Measurements from ENCODE around the gene NPVF. TPM values are rescaled to one million over a fixed set of nuclear protein-coding genes. Genes with fewer than 3 reads are reported as not detected.

The NPVF gene
- total RNA-seq, 2 donors from 2014 or later = not detected

GRCh38 chr7:25239888-25240287, 11.6 kb upstream of the NPVF start:
- ATAC-seq = no peak
- intact Hi-C loops (cut with DNase I) = no loop called here
- no peak for DNase-seq

GRCh38 chr7:25238066-25238725, 9.9 kb upstream of the NPVF start:
- ATAC-seq = no peak
- intact Hi-C loops (cut with DNase I) = no loop called here

GRCh38 chr7:25235471-25235870, 7.2 kb upstream of the NPVF start:
- no peak for ATAC-seq
- intact Hi-C loops (cut with DNase I) = no loop called here

More at GRCh38 chr7:25238066-25238725, 9.9 kb upstream of the NPVF start:
- DNase-seq = no peak

DNA sequence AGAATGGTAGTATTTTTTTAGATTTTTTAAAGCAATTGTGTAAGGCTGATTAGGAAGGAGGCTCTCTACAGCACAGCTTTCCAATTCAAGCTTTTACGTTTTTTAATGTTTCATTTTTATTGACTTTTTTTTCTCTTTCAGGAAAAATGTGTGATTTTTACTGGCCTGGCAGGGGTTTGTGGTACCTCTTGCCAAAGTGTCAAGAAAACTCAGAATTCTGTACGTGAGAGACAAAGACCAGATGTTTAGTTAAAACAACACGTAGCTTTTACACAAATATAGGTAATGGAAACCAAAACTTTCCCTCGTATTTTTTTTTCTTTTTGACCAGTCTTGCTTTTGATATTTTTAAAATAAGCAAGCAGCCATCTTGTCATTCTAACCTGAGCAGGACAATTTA, 6.0 kb upstream of the NPVF start:
- ATAC-seq (no peak), DNase-seq (no peak)
- intact Hi-C loops (cut with DNase I) = no loop called here

More at GRCh38 chr7:25235471-25235870, 7.2 kb upstream of the NPVF start:
- no peak for DNase-seq

GRCh38 chr7:25223206-25223605, 5.1 kb downstream of the NPVF start:
- DNase-seq = no peak
- intact Hi-C loops (cut with DNase I) = no loop called here
- no peak for ATAC-seq

DNA sequence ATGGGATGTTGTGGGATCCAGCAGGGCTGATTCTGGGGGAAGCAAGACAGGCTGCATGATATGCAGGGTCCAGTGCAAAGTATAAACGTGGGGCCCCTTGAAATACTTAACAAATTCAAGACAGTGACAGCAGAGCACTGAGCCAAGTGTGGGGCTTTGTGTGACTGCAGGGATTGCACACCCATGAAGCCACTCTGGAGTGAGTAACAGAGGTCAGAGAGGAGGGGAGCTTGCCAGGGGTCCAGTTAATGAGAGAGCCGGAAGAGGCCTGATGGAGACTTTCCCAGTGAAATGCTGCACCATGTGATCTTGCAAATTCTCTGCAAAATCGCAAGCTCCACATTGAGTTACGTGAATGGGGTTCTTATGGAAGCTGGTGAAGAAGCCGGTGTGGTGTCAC, 5.6 kb downstream of the NPVF start:
- DNase-seq (no peak), ATAC-seq (no peak)
- intact Hi-C loops (cut with DNase I) = no loop called here

DNA sequence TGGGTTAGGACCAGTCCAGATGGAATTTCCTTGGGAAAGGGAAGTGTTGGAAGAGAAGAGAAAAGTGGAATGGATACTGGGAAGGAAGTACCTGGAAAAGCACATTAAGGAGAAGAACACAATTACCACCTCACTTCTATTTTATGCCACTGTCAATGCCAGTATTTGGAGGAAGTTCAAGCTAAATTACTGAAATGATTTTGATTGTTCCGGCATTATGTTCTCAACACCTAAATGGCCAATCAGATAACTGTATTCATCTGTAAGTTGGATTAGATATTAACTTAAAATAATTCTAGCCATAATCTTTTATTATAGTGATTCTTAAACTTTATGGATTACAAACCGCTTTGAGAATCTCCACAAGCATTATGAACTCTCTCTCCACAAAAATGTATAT, 7.3 kb downstream of the NPVF start:
- no peak for DNase-seq
- ATAC-seq = no peak
- intact Hi-C loops (cut with DNase I) = no loop called here

- intact Hi-C loops (cut with DNase I) = no loop called here
- no peak for DNase-seq
- no peak for ATAC-seq
These were observed 10.1 kb downstream of the NPVF start for GRCh38 chr7:25218191-25218590.

DNA sequence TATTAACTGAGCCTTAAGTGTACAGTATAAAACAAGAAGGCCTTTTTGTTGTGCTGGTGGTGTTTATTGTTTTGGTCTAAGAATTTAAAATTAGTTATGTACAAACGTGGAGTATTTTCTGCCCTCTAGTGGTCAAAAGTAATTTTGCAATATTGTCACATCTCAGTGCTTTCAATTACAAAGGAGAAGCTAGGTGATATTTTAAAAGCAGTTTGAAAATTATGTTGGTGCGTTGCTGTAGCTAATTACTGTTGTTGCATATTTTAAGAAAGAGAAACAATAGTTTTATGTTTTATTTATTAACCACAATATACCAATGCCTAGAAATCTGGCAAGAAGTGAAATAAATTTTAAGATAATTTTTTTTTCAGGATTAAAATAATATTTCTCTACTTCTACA, 11.4 kb downstream of the NPVF start:
- DNase-seq = no peak
- ATAC-seq = no peak
- intact Hi-C loops (cut with DNase I) = no loop called here

GRCh38 chr7:25215694-25216335, 12.5 kb downstream of the NPVF start:
- no peak for DNase-seq

DNA sequence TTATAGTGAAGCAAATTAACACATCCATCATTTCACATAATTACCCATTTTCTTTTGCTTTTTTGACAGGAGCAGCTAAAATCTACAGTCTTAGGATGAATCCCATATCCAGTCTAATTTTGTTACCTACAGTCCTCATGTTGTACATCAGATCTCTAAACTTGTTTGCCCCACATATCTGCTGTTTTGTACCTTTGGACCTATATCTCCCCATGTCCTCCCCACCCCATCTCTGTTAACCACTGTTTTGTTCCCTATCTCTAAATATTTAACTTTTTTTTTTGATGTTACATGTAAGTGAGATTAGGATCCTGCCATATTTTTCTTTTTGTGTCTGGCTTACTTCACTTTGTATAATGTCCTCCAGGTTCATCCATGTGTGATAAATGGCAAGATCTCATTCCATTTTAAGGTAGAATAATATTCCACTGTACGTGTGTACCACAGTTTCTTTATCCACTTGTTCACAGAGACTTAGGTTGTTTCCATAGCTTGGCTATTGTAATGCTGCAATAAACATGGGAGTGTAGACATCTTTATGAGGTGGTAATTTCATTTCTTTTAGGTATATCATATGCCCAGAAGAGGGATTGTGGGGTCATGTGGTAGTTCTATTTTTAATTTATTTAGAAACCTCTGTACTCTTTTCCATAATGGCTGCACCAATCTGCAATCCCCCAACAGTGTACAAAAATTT, 19.6 kb downstream of the NPVF start:
- intact Hi-C loops (cut with DNase I) = no loop called here
- DNase-seq = no peak
- no peak for ATAC-seq

More at GRCh38 chr7:25215694-25216335, 12.5 kb downstream of the NPVF start:
- intact Hi-C loops (cut with DNase I) = no loop called here
- ATAC-seq = no peak

GRCh38 chr7:25207887-25208286, 20.4 kb downstream of the NPVF start:
- intact Hi-C loops (cut with DNase I) = no loop called here
- DNase-seq = no peak
- ATAC-seq = no peak

DNA sequence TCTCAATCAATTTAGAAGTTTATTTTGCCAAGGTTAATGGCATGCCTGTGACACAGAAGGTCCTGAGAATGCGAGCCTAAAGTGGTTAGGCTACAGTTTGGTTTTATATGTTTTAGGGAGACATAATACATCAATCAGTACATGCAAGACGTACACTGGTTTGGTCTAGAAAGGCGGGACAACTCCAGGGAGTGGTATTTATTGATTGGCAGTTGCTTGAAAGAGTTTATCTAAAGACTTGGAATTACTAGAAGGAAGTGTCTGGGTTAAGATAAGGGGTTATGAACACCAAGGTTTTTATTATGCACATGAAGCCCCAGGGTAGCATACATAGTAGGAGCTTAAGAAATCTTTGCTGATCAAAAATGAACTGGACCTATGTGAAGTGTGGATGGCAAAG, 21.5 kb downstream of the NPVF start:
- intact Hi-C loops (cut with DNase I) = no loop called here
- DNase-seq (no peak), ATAC-seq (no peak)

GRCh38 chr7:25196132-25196896, 32.0 kb downstream of the NPVF start:
- peak in 1 of 2 donors; percentile 27 for ATAC-seq
- intact Hi-C loops (cut with DNase I) = no loop called here
- no peak for DNase-seq

GRCh38 chr7:25194036-25194435, 34.2 kb downstream of the NPVF start:
- intact Hi-C loops (cut with DNase I) = no loop called here
- DNase-seq = no peak
- no peak for ATAC-seq

DNA sequence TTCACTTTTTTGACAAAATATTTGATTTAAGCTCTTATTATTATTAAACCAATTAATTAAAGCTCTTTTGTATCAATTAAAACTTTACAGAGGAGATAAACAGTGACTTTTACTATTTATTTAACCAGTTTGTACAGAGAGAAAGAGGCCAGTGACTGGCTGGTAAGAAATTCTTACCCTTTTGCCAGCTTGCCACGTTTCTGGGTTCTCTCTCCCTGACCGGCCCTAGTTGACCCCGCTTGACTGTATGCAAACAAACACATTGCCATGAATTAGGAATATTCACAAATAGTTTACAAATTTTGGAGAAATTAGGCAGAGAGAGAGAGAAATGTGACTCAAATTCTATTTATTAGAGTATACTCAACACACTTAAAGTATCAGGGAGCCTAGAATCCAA, 36.2 kb downstream of the NPVF start:
- intact Hi-C loops (cut with DNase I) = no loop called here
- ATAC-seq (no peak), DNase-seq (no peak)

GRCh38 chr7:25189197-25189596, 39.1 kb downstream of the NPVF start:
- intact Hi-C loops (cut with DNase I) = no loop called here
- no peak for ATAC-seq
- no peak for DNase-seq

DNA sequence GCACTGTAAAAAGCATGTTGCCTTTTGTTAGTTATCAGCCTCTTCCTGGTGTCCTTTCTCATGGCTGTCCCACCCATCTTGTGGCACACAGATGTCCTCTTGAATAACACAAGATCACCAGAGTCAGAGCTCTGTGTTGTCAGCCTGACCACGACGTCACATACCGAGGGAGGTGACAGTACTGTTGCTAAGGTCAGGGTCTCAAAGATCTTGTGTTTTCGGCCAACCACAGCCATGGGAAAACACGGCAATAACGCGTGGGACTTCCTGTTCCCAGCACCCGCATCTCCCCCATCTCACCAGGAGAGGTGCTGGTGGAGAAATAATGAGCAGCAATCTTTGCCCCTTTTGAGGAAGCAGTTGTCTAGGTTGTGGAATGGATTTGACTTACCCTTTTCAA, 40.4 kb downstream of the NPVF start:
- DNase-seq (no peak), ATAC-seq (no peak)
- intact Hi-C loops (cut with DNase I) = no loop called here

GRCh38 chr7:25186436-25186835, 41.9 kb downstream of the NPVF start:
- DNase-seq (no peak), ATAC-seq (no peak)
- intact Hi-C loops (cut with DNase I) = no loop called here

DNA sequence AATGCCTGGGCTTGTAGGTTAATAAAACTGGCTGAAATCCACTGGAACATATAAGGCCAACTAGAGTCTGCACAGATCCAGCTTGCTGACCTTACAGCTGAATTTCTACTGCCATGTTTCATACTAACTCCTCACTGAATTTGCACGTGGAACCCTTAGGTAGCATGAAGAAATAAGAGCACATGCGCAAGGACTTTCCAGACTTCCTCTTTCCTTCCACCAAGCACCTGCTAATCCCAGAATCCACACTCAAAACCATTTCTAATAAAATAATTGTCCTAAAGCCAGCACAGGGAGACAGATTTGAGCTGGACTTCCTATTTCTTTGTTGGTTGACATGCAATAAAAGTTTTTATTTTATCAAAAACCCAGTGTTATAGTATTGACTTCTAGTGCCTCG, 46.8 kb downstream of the NPVF start:
- no peak for DNase-seq
- intact Hi-C loops (cut with DNase I) = no loop called here
- ATAC-seq = no peak
